ENCODE measurements around the gene ALDH1L1. TPM values are rescaled to one million over a fixed set of nuclear protein-coding genes. Genes with fewer than 3 reads are reported as not detected.

ALDH1L1 gene
- total RNA-seq, 1 experiment from 2014 or later: not detected

- Histone ChIP-seq H3K4me2 (ENCODE audit: low read length) (no peak overlapping the region), H4K20me1 (ENCODE audit: low read length) (no peaks in the 10 kb centered on the region), H3K27me3 (ENCODE audit: low read length) (peaks cover 17% of the 10 kb centered on the region), H3K9ac (ENCODE audit: low read length) (no peak overlapping the region), H2AFZ (ENCODE audit: low read length) (no peak overlapping the region), H3K27ac (ENCODE audit: low read length) (no peak overlapping the region), H3K9me2 (replicated peaks; ENCODE audit: low read length) (no peaks in the 10 kb centered on the region), H3K36me3 (ENCODE audit: low read depth, low read length) (no peaks in the 10 kb centered on the region), H3K9me3 (ENCODE audit: low read length) (no peaks in the 10 kb centered on the region), H3K4me3 (ENCODE audit: low read length) (no peak overlapping the region), H3K4me1 (ENCODE audit: insufficient read depth, low read length) (no peaks in the 10 kb centered on the region), H3K79me2 (ENCODE audit: low read length) (no peaks in the 10 kb centered on the region), H3F3A (ENCODE audit: low read length, unreplicated experiment) (no peaks in the 10 kb centered on the region)
- DNase-seq (no peak), ATAC-seq (no peak)
- no peak for TF ChIP-seq EZH2phosphoT487 (IDR thresholded peaks at IDR 0.05; ENCODE audit: borderline replicate concordance, low read length)
- TF ChIP-seq EZH2 (IDR thresholded peaks at IDR 0.05; ENCODE audit: low read length, unreplicated experiment): no peak
- no peak for TF ChIP-seq CTCF (conservative IDR thresholded peaks at IDR 0.05; ENCODE audit: low read depth, low read length)
- BruUV-seq (replicated peaks): no TSS peak
- CTCF ChIA-PET: no interaction called here
- POLR2A ChIA-PET (ENCODE audit: unreplicated experiment): no interaction called here
- intact Hi-C loops (cut with micrococcal nuclease): no loop called here
Observed at GRCh38 chr3:126179825-126180476, 435 bp downstream of the ALDH1L1 start.

GRCh38 chr3:126170073-126170777, 10.2 kb downstream of the ALDH1L1 start:
- no peaks in the 10 kb centered on the region for H3K9me2 ChIP-seq (replicated peaks; ENCODE audit: low read length)
- no peak for DNase-seq
- ATAC-seq: no peak
- no peak overlapping the region for H3K4me2 ChIP-seq (ENCODE audit: low read length)
- TF ChIP-seq CTCF (conservative IDR thresholded peaks at IDR 0.05; ENCODE audit: low read depth, low read length) (no peak), EZH2phosphoT487 (IDR thresholded peaks at IDR 0.05; ENCODE audit: borderline replicate concordance, low read length) (no peak), EZH2 (IDR thresholded peaks at IDR 0.05; ENCODE audit: low read length, unreplicated experiment) (no peak)
- no peaks in the 10 kb centered on the region for H3K36me3 ChIP-seq (ENCODE audit: low read depth, low read length)
- no peak overlapping the region for H3K27ac ChIP-seq (ENCODE audit: low read length)
- H3K9me3 ChIP-seq (ENCODE audit: low read length): no peaks in the 10 kb centered on the region
- no peaks in the 10 kb centered on the region for H4K20me1 ChIP-seq (ENCODE audit: low read length)
- H3K9ac ChIP-seq (ENCODE audit: low read length): no peak overlapping the region
- no peaks in the 10 kb centered on the region for H3K79me2 ChIP-seq (ENCODE audit: low read length)
- no peak overlapping the region for H2AFZ ChIP-seq (ENCODE audit: low read length)
- intact Hi-C loops (cut with micrococcal nuclease): no loop called here
- no peaks in the 10 kb centered on the region for H3F3A ChIP-seq (ENCODE audit: low read length, unreplicated experiment)
- ChIA-PET POLR2A (ENCODE audit: unreplicated experiment) (no interaction called here), CTCF (no interaction called here)
- no peak overlapping the region for H3K4me3 ChIP-seq (ENCODE audit: low read length)
- peaks cover 42% of the 10 kb centered on the region for H3K27me3 ChIP-seq (ENCODE audit: low read length)
- no TSS peak for BruUV-seq (replicated peaks)
- H3K4me1 ChIP-seq (ENCODE audit: insufficient read depth, low read length): no peaks in the 10 kb centered on the region

GRCh38 chr3:126167566-126167965, 12.8 kb downstream of the ALDH1L1 start:
- Histone ChIP-seq H3F3A (ENCODE audit: low read length, unreplicated experiment) (no peaks in the 10 kb centered on the region), H3K27me3 (ENCODE audit: low read length) (peaks cover 45% of the 10 kb centered on the region), H3K79me2 (ENCODE audit: low read length) (no peaks in the 10 kb centered on the region), H2AFZ (ENCODE audit: low read length) (no peak overlapping the region), H3K36me3 (ENCODE audit: low read depth, low read length) (no peaks in the 10 kb centered on the region), H3K9me2 (replicated peaks; ENCODE audit: low read length) (no peaks in the 10 kb centered on the region), H3K4me3 (ENCODE audit: low read length) (no peak overlapping the region), H3K4me1 (ENCODE audit: insufficient read depth, low read length) (no peaks in the 10 kb centered on the region), H3K9me3 (ENCODE audit: low read length) (no peaks in the 10 kb centered on the region), H4K20me1 (ENCODE audit: low read length) (no peaks in the 10 kb centered on the region), H3K27ac (ENCODE audit: low read length) (no peak overlapping the region), H3K9ac (ENCODE audit: low read length) (no peak overlapping the region), H3K4me2 (ENCODE audit: low read length) (no peak overlapping the region)
- BruUV-seq (replicated peaks): no TSS peak
- CTCF ChIA-PET: no interaction called here
- POLR2A ChIA-PET (ENCODE audit: unreplicated experiment): no interaction called here
- TF ChIP-seq EZH2phosphoT487 (IDR thresholded peaks at IDR 0.05; ENCODE audit: borderline replicate concordance, low read length) (no peak), EZH2 (IDR thresholded peaks at IDR 0.05; ENCODE audit: low read length, unreplicated experiment) (no peak), CTCF (conservative IDR thresholded peaks at IDR 0.05; ENCODE audit: low read depth, low read length) (no peak)
- DNase-seq: no peak
- no peak for ATAC-seq
- intact Hi-C loops (cut with micrococcal nuclease): no loop called here

Measured in PC-3 (cell line).